22Rv1 (cell line): ENCODE data around the gene SYNDIG1.

Experiments used
- ZFX ChIP-seq: fragments of 450-650 bp; IDR thresholded peaks from 2 replicates; pipeline ENCODE4 v1.6.1; 2017; ENCODE audit warnings: antibody characterized with exemption, borderline replicate concordance
- TF ChIP-seq, protein P1 (sequence below): fragments of 450-650 bp; IDR thresholded peaks from 2 replicates; pipeline ENCODE4 v1.5.1; 2017; ENCODE audit warnings: mild to moderate bottlenecking

DNA sequence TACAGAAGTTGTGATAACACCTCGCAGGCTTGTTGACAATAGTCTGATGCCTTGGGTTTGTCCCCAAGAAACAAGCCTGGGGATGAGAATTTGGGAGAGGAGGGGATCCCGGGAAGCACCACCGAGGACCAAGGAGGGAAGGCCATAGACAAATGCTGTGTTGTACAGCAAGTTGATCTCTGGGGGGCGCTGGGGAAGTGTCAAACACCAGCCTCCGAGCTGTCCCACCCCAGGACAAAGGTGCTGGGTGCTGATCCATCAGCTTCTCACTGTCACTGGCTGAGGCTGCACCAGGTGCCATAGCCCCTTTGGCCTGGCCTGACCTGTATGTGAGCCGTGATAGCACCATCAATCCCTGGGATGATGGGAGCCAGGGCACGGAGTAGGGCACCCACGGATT is 64.0 kb downstream of the SYNDIG1 start:
- TF ChIP-seq, protein P1, sequence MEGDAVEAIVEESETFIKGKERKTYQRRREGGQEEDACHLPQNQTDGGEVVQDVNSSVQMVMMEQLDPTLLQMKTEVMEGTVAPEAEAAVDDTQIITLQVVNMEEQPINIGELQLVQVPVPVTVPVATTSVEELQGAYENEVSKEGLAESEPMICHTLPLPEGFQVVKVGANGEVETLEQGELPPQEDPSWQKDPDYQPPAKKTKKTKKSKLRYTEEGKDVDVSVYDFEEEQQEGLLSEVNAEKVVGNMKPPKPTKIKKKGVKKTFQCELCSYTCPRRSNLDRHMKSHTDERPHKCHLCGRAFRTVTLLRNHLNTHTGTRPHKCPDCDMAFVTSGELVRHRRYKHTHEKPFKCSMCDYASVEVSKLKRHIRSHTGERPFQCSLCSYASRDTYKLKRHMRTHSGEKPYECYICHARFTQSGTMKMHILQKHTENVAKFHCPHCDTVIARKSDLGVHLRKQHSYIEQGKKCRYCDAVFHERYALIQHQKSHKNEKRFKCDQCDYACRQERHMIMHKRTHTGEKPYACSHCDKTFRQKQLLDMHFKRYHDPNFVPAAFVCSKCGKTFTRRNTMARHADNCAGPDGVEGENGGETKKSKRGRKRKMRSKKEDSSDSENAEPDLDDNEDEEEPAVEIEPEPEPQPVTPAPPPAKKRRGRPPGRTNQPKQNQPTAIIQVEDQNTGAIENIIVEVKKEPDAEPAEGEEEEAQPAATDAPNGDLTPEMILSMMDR: no peak
- no peak for TF ChIP-seq ZFX
